HCT116 (cell line): ENCODE measurements around the gene HARS1.
"Not testable (repeated sequence)": the region's sequence is repeated elsewhere in the genome, so short reads cannot be mapped to it uniquely, and the experiment has no call there.

Experiments
- EZH2 ChIP-seq: fragments of 200-600 bp; sonication (generic); IDR thresholded peaks from 2 replicates; pipeline ENCODE4 v1.6.1; 2017; ENCODE audit warnings: antibody characterized with exemption, mixed run types
- JUND ChIP-seq: IDR thresholded peaks from 2 replicates; pipeline ENCODE4 v1.6.1; 2012
- POLR2A ChIP-seq: IDR thresholded peaks from 2 replicates; pipeline ENCODE4 v1.7.0; 2011; ENCODE audit warnings: borderline replicate concordance; ENCODE audit not compliant: insufficient read depth, insufficient read length; ENCODE audit errors: extremely low read depth
- POLR2AphosphoS5 ChIP-seq: IDR thresholded peaks from 2 replicates; pipeline ENCODE4 v1.6.1; 2011; ENCODE audit warnings: mild to moderate bottlenecking, low read depth, low read length, moderate library complexity
- RAD21 ChIP-seq: IDR thresholded peaks from 2 replicates; pipeline ENCODE4 v1.6.1; 2012; ENCODE audit warnings: low read depth, mild to moderate bottlenecking
- TF ChIP-seq, protein P1 (sequence below), 3 experiments: fragments of 200-600 bp in 1 of 3; sonication (generic) in 1 of 3; IDR thresholded peaks in 2 of 3; conservative IDR thresholded peaks in 1 of 3; 2 replicates each; pipeline ENCODE4 v1.5.1; 2012 to 2017; ENCODE audit warnings: low read depth in 2 of 3, low read length in 2 of 3, antibody characterized with exemption in 1 of 3, borderline replicate concordance in 1 of 3, control low read depth in 1 of 3, mild to moderate bottlenecking in 1 of 3, mixed read lengths in 1 of 3, mixed run types in 1 of 3, moderate library complexity in 1 of 3; ENCODE audit not compliant: insufficient read depth in 1 of 3
- TF ChIP-seq, protein P2 (sequence below): IDR thresholded peaks from 2 replicates; pipeline ENCODE4 v1.6.1; 2012

DNA sequence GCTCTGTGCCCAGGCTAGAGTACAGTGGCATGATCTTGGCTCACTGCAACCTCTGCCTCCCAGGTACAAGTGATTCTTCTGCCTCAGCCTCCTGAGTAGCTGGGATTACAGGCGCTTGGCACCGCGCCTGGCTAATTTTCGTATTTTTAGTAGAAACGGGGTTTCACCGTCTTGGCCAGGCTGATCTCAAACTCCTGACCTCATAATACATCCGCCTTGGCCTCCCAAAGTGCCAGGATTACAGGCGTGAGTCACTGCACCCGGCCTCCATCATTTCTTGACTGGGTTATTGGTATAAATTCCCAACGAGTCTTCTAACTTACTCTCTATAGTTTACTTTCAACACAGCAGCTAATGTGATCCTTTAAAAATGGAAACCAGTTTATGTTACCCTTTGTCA is 66.3 kb downstream of the HARS1 start:
- TF ChIP-seq, protein P1, sequence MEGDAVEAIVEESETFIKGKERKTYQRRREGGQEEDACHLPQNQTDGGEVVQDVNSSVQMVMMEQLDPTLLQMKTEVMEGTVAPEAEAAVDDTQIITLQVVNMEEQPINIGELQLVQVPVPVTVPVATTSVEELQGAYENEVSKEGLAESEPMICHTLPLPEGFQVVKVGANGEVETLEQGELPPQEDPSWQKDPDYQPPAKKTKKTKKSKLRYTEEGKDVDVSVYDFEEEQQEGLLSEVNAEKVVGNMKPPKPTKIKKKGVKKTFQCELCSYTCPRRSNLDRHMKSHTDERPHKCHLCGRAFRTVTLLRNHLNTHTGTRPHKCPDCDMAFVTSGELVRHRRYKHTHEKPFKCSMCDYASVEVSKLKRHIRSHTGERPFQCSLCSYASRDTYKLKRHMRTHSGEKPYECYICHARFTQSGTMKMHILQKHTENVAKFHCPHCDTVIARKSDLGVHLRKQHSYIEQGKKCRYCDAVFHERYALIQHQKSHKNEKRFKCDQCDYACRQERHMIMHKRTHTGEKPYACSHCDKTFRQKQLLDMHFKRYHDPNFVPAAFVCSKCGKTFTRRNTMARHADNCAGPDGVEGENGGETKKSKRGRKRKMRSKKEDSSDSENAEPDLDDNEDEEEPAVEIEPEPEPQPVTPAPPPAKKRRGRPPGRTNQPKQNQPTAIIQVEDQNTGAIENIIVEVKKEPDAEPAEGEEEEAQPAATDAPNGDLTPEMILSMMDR (IDR thresholded peaks at IDR 0.05 in 2 of 3, conservative IDR thresholded peaks at IDR 0.05 in 1 of 3; ENCODE audit: borderline replicate concordance in 1 of 3, insufficient read depth in 1 of 3, low read depth in 2 of 3, low read length in 2 of 3): not testable (repeated sequence)
- TF ChIP-seq RAD21, POLR2A, POLR2AphosphoS5, EZH2, JUND: not testable (repeated sequence)
- TF ChIP-seq, protein P2, sequence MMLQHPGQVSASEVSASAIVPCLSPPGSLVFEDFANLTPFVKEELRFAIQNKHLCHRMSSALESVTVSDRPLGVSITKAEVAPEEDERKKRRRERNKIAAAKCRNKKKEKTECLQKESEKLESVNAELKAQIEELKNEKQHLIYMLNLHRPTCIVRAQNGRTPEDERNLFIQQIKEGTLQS: not testable (repeated sequence)
